ENCODE measurements around the gene BMP6. TPM values are rescaled to one million over a fixed set of nuclear protein-coding genes. Genes with fewer than 3 reads are reported as not detected.

The BMP6 gene
- 0.42 TPM for total RNA-seq (2013)
- polyA plus RNA-seq (not detected), polyA minus RNA-seq (0.40 and 0.55 TPM in 2 replicates), total RNA-seq (1.4 to 9.2 (median 5.8) reads per million in 11 experiments)

DNA sequence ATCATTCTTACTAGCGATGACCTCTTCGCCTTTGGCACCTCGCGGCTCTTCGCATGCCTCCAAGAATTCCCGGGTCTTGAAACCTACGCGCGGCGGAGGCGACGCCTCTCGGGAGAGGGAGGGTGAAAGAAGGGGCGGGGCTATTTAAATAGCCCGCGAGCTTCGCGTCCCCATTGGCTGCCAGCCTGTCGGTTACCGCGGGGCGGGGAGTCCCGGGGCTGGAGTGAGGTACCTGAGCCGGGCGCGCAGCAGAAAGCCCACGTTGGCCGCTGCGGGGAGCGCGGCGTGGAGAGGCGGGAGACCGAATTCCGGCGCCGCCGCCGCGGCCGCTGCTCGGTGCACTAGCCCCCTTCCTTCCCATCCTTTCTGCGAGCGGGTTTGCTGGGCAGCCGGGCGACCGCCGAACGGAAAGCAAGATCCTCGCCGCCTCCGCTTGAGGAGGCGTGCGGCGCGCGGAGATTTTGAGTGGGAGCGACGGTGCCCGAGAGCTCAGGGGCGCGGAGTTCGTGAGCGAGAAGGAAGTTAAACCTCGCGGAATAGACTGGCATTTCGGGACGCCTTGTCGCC lies at the start of gene BMP6:
Gene BMP6, plus strand, starts transcription at position 251 of the 567 bp plus-strand sequence. CDS start 857 bp downstream, outside the sequence.
- DNase-seq: peak; percentile 38 to 71 (median 66)
- TF ChIP-seq, protein P1, sequence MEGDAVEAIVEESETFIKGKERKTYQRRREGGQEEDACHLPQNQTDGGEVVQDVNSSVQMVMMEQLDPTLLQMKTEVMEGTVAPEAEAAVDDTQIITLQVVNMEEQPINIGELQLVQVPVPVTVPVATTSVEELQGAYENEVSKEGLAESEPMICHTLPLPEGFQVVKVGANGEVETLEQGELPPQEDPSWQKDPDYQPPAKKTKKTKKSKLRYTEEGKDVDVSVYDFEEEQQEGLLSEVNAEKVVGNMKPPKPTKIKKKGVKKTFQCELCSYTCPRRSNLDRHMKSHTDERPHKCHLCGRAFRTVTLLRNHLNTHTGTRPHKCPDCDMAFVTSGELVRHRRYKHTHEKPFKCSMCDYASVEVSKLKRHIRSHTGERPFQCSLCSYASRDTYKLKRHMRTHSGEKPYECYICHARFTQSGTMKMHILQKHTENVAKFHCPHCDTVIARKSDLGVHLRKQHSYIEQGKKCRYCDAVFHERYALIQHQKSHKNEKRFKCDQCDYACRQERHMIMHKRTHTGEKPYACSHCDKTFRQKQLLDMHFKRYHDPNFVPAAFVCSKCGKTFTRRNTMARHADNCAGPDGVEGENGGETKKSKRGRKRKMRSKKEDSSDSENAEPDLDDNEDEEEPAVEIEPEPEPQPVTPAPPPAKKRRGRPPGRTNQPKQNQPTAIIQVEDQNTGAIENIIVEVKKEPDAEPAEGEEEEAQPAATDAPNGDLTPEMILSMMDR (IDR thresholded peaks at IDR 0.05): no peak
- Histone ChIP-seq H3K9ac (ENCODE audit: insufficient read depth, low read length, poor library complexity, severe bottlenecking) (peak within 1 kb of the TSS; percentile 50), H4K20me1 (ENCODE audit: insufficient read depth, low read length) (no peaks in the 10 kb centered on the region), H3K27ac (ENCODE audit: low read depth in 1 of 2, low read length in 2 of 2) (no peak within 1 kb of the TSS), H3K4me2 (replicated peaks; ENCODE audit: extremely low read depth, low read length, poor library complexity, severe bottlenecking) (peak within 1 kb of the TSS; percentile 82), H3K79me2 (ENCODE audit: insufficient read depth, low read length) (no peaks in the 10 kb centered on the region), H3K4me1 (ENCODE audit: control insufficient read depth in 1 of 2, insufficient read depth in 2 of 2, low read length in 2 of 2) (peaks cover 22 to 33% of the 10 kb centered on the region in 2 donors), H2AFZ (ENCODE audit: insufficient read depth, low read depth, low read length, poor library complexity, severe bottlenecking) (peak within 1 kb of the TSS; percentile 59), H3K9me3 (replicated peaks in 1 of 2; ENCODE audit: control insufficient read depth in 1 of 2, insufficient read depth in 1 of 2, low read length in 2 of 2) (peaks cover 0 to 25% of the 10 kb centered on the region in 2 donors), H3K27me3 (ENCODE audit: control insufficient read depth in 2 of 2, insufficient read depth in 2 of 2, low read length in 2 of 2) (peaks cover 61 to 74% of the 10 kb centered on the region in 2 donors), H3K4me3 (replicated peaks in 1 of 3; ENCODE audit: low read depth in 2 of 3, low read length in 3 of 3) (peak within 1 kb of the TSS; percentile 38 to 78 (median 40)), H3K36me3 (replicated peaks in 1 of 2; ENCODE audit: control insufficient read depth in 1 of 2, insufficient read depth in 2 of 2, low read length in 2 of 2) (no peaks in the 10 kb centered on the region)
- Mint-ChIP-seq H3K4me1 (peaks cover 30% of the 10 kb centered on the region), H3K9me3 (peaks cover 0 to 18% (median 10%) of the 10 kb centered on the region in 7 donors), H3K4me3 (peak within 1 kb of the TSS; percentile 87 to 96), H3K27me3 (ENCODE audit: low read depth in 3 of 3) (peaks cover 65 to 77% (median 69%) of the 10 kb centered on the region in 3 donors), H3K27ac (peak within 1 kb of the TSS in 3 of 7 donors; percentile 35 to 66 (median 37)), H3K36me3 (peaks cover 0 to 9% of the 10 kb centered on the region in 2 donors)
- intact Hi-C loops (cut with micrococcal nuclease): loop anchor here in 1 of 2 donors (5.0 kb wide), 1 partner anchor 181 kb away; no protein-coding TSS in a partner anchor
- WGBS (ENCODE audit: insufficient coverage): under 1% methylated on average over 62 of the region's 69 CpGs

DNA sequence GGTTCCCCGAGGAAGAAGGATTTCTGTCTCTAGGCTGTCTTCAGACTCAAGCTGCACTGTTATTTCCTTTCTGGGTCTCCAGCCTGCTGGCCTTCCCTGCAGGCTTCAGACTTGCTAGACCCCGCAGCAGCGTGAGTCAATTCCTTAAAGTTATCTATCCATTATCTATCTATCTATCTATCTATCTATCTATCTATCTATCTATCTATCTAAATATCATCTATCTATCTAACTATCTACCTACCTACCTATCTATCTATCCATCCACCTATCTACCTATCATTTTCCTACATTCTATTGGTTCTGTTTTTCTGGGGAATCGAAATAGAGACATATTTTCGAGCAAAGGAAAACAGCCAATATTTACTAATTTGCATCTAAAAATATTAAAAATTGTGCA lies 48.7 kb upstream of the BMP6 start:
- H3K9me3 Mint-ChIP-seq: peaks cover 0 to 1% (median 0%) of the 10 kb centered on the region in 7 donors

More for the DNA sequence above, 48.7 kb upstream of the BMP6 start:
- no peak overlapping the region for H2AFZ ChIP-seq (ENCODE audit: insufficient read depth, low read depth, low read length, poor library complexity, severe bottlenecking)
- intact Hi-C loops (cut with micrococcal nuclease): no loop called here
- H3K4me2 ChIP-seq (replicated peaks; ENCODE audit: extremely low read depth, low read length, poor library complexity, severe bottlenecking): no peak overlapping the region
- WGBS (ENCODE audit: insufficient coverage): 100% methylated on average over 3 of the region's 5 CpGs
- no peaks in the 10 kb centered on the region for H4K20me1 ChIP-seq (ENCODE audit: insufficient read depth, low read length)
- no peaks in the 10 kb centered on the region for H3K36me3 ChIP-seq (replicated peaks in 1 of 2; ENCODE audit: control insufficient read depth in 1 of 2, insufficient read depth in 2 of 2, low read length in 2 of 2)
- Mint-ChIP-seq H3K4me1 (peaks cover 3% of the 10 kb centered on the region), H3K27me3 (ENCODE audit: low read depth in 3 of 3) (peaks cover 0 to 5% (median 5%) of the 10 kb centered on the region in 3 donors), H3K27ac (no peak overlapping the region), H3K36me3 (no peaks in the 10 kb centered on the region), H3K4me3 (no peak overlapping the region)
- no peaks in the 10 kb centered on the region for H3K27me3 ChIP-seq (ENCODE audit: control insufficient read depth in 2 of 2, insufficient read depth in 2 of 2, low read length in 2 of 2)
- no peaks in the 10 kb centered on the region for H3K4me1 ChIP-seq (ENCODE audit: control insufficient read depth in 1 of 2, insufficient read depth in 2 of 2, low read length in 2 of 2)
- H3K9ac ChIP-seq (ENCODE audit: insufficient read depth, low read length, poor library complexity, severe bottlenecking): no peak overlapping the region
- H3K4me3 ChIP-seq (replicated peaks in 1 of 3; ENCODE audit: low read depth in 2 of 3, low read length in 3 of 3): no peak overlapping the region
- no peaks in the 10 kb centered on the region for H3K9me3 ChIP-seq (replicated peaks in 1 of 2; ENCODE audit: control insufficient read depth in 1 of 2, insufficient read depth in 1 of 2, low read length in 2 of 2)
- TF ChIP-seq, protein P1 (IDR thresholded peaks at IDR 0.05): no peak
- H3K79me2 ChIP-seq (ENCODE audit: insufficient read depth, low read length): no peaks in the 10 kb centered on the region
- no peak for DNase-seq
- H3K27ac ChIP-seq (ENCODE audit: low read depth in 1 of 2, low read length in 2 of 2): no peak overlapping the region

Data from CD14-positive monocyte (primary cell).